Ishikawa (cell line): ENCODE data around the gene PLA2G2D.

Experiments used
- CEBPB ChIP-seq: IDR thresholded peaks from 2 replicates; pipeline ENCODE4 v1.6.1; 2012
- EP300 ChIP-seq: IDR thresholded peaks from 2 replicates; pipeline ENCODE4 v1.6.1; 2012; ENCODE audit warnings: borderline replicate concordance
- MAX ChIP-seq: IDR thresholded peaks from 2 replicates; pipeline ENCODE4 v1.6.1; 2012
- REST ChIP-seq: IDR thresholded peaks from 2 replicates; pipeline ENCODE4 v1.6.1; 2012; ENCODE audit warnings: low read depth, mild to moderate bottlenecking
- USF1 ChIP-seq: IDR thresholded peaks from 2 replicates; pipeline ENCODE4 v1.6.1; 2012

- no peak for TF ChIP-seq MAX
- no peak for TF ChIP-seq CEBPB
- TF ChIP-seq USF1 = no peak
- no peak for TF ChIP-seq EP300
- TF ChIP-seq REST = no peak
Observed at GRCh38 chr1:20167126-20167525, 47.8 kb upstream of the PLA2G2D start.
